ENCODE data around the gene DMRTC2.

The DMRTC2 gene

DNA sequence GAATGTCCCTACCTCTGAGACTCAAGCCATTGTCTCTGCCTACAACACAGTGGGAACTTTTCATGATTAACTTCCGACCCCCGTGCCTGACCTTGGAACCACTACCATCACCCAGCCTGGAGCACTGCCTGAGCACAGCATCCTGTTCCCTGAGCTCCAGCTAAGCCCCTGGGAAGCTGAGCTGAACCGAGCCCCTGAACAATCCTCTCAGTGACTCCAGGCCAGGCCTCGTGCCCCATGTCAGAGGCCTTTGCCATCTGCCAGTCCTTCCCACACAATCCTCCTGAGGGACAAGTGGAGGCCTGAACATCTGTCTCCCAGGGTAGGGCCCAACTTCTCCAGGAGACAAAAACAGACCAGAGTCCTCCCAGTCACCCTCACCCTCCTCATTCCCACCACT is 30.9 kb upstream of the DMRTC2 start:
- H3K36me3 ChIP-seq (replicated peaks; ENCODE audit: low read depth, low read length): no peaks in the 10 kb centered on the region
- H3K4me2 ChIP-seq (ENCODE audit: low read length): no peak overlapping the region
- H3K27ac ChIP-seq (ENCODE audit: low read length): no peak overlapping the region
- no peaks in the 10 kb centered on the region for H3K79me2 ChIP-seq (ENCODE audit: low read length)
- no peak for TF ChIP-seq EZH2phosphoT487 (IDR thresholded peaks at IDR 0.05; ENCODE audit: low read depth)
- TF ChIP-seq, protein P1, sequence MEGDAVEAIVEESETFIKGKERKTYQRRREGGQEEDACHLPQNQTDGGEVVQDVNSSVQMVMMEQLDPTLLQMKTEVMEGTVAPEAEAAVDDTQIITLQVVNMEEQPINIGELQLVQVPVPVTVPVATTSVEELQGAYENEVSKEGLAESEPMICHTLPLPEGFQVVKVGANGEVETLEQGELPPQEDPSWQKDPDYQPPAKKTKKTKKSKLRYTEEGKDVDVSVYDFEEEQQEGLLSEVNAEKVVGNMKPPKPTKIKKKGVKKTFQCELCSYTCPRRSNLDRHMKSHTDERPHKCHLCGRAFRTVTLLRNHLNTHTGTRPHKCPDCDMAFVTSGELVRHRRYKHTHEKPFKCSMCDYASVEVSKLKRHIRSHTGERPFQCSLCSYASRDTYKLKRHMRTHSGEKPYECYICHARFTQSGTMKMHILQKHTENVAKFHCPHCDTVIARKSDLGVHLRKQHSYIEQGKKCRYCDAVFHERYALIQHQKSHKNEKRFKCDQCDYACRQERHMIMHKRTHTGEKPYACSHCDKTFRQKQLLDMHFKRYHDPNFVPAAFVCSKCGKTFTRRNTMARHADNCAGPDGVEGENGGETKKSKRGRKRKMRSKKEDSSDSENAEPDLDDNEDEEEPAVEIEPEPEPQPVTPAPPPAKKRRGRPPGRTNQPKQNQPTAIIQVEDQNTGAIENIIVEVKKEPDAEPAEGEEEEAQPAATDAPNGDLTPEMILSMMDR (IDR thresholded peaks at IDR 0.05; ENCODE audit: low read depth, low read length): no peak
- H3K27me3 ChIP-seq (ENCODE audit: low read depth, low read length): 0 out of 2 replicates have a peak, but pooled peaks cover 8% of the 10 kb centered on the region
- H3K9me3 ChIP-seq (ENCODE audit: insufficient read depth, low read length): no peaks in the 10 kb centered on the region
- no peak overlapping the region for H3K9ac ChIP-seq (ENCODE audit: low read length)
- H3K4me1 ChIP-seq (ENCODE audit: low read length): peaks cover 13% of the 10 kb centered on the region
- H3K4me3 ChIP-seq (ENCODE audit: low read length): no peak overlapping the region
- no peak overlapping the region for H2AFZ ChIP-seq (ENCODE audit: low read depth, low read length)
- H4K20me1 ChIP-seq (ENCODE audit: insufficient read depth, low read length): no peaks in the 10 kb centered on the region

GRCh38 chr19:41815301-41815700 is 29.5 kb upstream of the DMRTC2 start:
- peaks cover 13% of the 10 kb centered on the region; the same call in 1 of the 2 replicates for H3K27me3 ChIP-seq (ENCODE audit: low read depth, low read length)
- H3K4me2 ChIP-seq (ENCODE audit: low read length): no peak overlapping the region
- H3K4me3 ChIP-seq (ENCODE audit: low read length): no peak overlapping the region
- H4K20me1 ChIP-seq (ENCODE audit: insufficient read depth, low read length): no peaks in the 10 kb centered on the region
- H3K36me3 ChIP-seq (replicated peaks; ENCODE audit: low read depth, low read length): no peaks in the 10 kb centered on the region
- H3K27ac ChIP-seq (ENCODE audit: low read length): no peak overlapping the region
- no peak overlapping the region for H2AFZ ChIP-seq (ENCODE audit: low read depth, low read length)
- no peaks in the 10 kb centered on the region for H3K9me3 ChIP-seq (ENCODE audit: insufficient read depth, low read length)
- no peaks in the 10 kb centered on the region for H3K79me2 ChIP-seq (ENCODE audit: low read length)
- peaks cover 12% of the 10 kb centered on the region for H3K4me1 ChIP-seq (ENCODE audit: low read length)
- TF ChIP-seq, protein P1 (IDR thresholded peaks at IDR 0.05; ENCODE audit: low read depth, low read length): no peak
- TF ChIP-seq EZH2phosphoT487 (IDR thresholded peaks at IDR 0.05; ENCODE audit: low read depth): no peak
- no peak overlapping the region for H3K9ac ChIP-seq (ENCODE audit: low read length)

- Histone ChIP-seq H3K4me1 (ENCODE audit: low read length) (no peaks in the 10 kb centered on the region), H3K79me2 (ENCODE audit: low read length) (no peaks in the 10 kb centered on the region), H3K9ac (ENCODE audit: low read length) (no peak overlapping the region), H3K36me3 (replicated peaks; ENCODE audit: low read depth, low read length) (no peaks in the 10 kb centered on the region), H3K27me3 (ENCODE audit: low read depth, low read length) (peaks cover 20% of the 10 kb centered on the region), H3K4me3 (ENCODE audit: low read length) (no peak overlapping the region), H3K9me3 (ENCODE audit: insufficient read depth, low read length) (no peaks in the 10 kb centered on the region), H3K4me2 (ENCODE audit: low read length) (no peak overlapping the region), H2AFZ (ENCODE audit: low read depth, low read length) (no peak overlapping the region), H3K27ac (ENCODE audit: low read length) (no peak overlapping the region), H4K20me1 (ENCODE audit: insufficient read depth, low read length) (no peaks in the 10 kb centered on the region)
- TF ChIP-seq EZH2phosphoT487 (IDR thresholded peaks at IDR 0.05; ENCODE audit: low read depth): no peak
- TF ChIP-seq, protein P1 (IDR thresholded peaks at IDR 0.05; ENCODE audit: low read depth, low read length): no peak
These were observed 28.1 kb upstream of the DMRTC2 start for GRCh38 chr19:41816761-41817160.

DNA sequence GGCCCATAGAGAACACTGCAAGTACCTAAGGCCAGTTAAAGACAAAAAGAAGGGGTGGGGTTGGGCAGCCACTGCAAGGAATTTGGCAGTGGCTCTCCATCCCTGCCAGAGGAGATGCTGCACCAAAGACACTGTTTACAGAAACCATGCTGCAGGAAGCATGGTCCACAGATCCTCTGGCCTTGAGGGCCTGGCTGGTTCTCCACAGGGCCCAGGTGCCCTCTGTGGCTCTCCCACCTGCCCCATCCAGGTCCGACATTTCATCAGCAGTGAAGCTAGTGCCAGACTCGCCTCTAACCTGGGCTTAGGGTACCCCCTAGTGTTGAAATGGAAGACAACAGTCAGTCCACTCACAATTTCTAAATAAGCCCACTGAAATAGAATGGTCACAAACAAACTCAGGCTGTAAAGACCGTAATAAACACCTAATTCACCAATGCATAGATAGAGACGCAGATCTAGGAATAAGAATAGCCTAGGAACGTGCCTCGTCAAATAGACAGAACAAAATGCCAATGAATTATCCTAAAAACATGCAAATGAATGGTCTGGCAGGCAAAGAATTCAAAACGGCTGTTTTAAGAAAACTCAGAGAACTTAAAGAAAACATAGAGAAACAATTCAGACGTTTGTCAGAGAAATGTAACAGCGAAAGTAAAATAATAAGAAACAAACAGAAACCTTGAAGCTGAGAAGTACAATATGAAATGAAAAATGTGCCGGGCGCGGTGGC is 23.7 kb upstream of the DMRTC2 start:
- H3K4me1 ChIP-seq (ENCODE audit: low read length): no peaks in the 10 kb centered on the region
- H3K27me3 ChIP-seq (ENCODE audit: low read depth, low read length): peaks cover 22% of the 10 kb centered on the region
- no peak overlapping the region for H3K9ac ChIP-seq (ENCODE audit: low read length)
- H3K4me2 ChIP-seq (ENCODE audit: low read length): no peak overlapping the region
- no peaks in the 10 kb centered on the region for H3K79me2 ChIP-seq (ENCODE audit: low read length)
- H3K36me3 ChIP-seq (replicated peaks; ENCODE audit: low read depth, low read length): no peaks in the 10 kb centered on the region
- H4K20me1 ChIP-seq (ENCODE audit: insufficient read depth, low read length): no peaks in the 10 kb centered on the region
- H2AFZ ChIP-seq (ENCODE audit: low read depth, low read length): peak overlapping the region; percentile 31; the same call in 1 of the 2 replicates
- no peak overlapping the region for H3K4me3 ChIP-seq (ENCODE audit: low read length)
- no peaks in the 10 kb centered on the region for H3K9me3 ChIP-seq (ENCODE audit: insufficient read depth, low read length)
- TF ChIP-seq, protein P1 (IDR thresholded peaks at IDR 0.05; ENCODE audit: low read depth, low read length): peak; percentile 90
- no peak for TF ChIP-seq EZH2phosphoT487 (IDR thresholded peaks at IDR 0.05; ENCODE audit: low read depth)
- H3K27ac ChIP-seq (ENCODE audit: low read length): no peak overlapping the region
